DMS 273 treated with DMSO at 0.1 percent for 48 hours (cell line): ENCODE results near the gene PAX5.

Source experiments
- DNase-seq: peaks from one replicate; lab custom pipeline; 2025; lab: John Stamatoyannopoulos, UW

PAX5 gene

DNA sequence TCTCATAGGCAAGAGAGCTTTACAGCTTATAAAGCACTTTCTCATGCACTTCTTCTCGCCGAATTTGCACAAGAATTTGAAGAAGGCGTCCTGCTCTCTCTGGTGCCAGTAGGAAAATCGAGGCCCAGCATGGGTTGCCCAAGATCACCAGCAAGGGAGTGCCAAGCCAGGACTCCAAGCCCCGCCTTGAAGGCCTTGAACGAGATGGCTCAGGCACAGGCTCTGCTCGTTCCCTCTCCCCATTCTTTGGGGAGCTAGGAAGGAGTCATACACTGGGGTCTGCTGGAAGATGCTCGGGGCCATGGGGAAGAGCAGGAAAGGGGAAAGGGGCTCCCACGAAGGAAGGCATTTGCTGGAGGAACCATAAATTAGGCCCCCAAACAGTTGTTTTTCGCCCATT is 46.7 kb downstream of the PAX5 start:
- DNase-seq = no peak

- no peak for DNase-seq
Measured at GRCh38 chr9:36986468-36987408, 47.3 kb downstream of the PAX5 start.

DNA sequence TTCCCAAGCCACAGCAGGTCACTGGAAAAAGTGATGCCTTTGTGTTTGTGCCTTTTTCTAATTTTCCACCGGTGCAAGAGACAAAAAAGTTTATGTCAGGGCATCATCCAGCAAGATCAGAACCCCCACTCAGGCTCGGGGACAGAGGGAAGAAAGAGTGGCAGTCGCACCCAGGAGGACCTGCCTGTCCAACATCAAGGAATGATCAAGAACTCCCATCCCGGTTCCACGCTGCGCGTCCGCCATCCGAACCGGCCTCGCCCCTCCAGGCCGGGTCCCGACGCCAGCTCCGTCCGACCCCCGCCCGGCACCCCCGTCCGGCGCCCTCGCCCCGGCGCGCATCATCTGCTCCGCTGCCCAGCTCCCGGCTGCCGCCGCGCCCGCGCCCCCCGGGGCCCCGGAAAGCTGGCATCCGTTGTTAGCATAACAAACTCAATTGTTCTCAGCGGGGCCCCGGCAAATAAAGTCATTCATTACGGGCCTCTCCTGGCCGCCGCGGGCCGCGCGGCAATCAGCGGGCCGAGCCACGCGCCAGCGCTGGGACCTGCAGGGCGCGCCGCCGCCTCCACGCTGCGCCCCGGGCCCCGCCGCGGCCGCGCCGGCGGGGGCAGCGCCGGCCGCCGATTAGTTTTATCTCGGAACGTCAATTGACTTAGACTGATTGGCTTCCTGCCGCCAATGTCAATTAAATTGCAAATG is 48.1 kb downstream of the PAX5 start:
- no peak for DNase-seq

DNA sequence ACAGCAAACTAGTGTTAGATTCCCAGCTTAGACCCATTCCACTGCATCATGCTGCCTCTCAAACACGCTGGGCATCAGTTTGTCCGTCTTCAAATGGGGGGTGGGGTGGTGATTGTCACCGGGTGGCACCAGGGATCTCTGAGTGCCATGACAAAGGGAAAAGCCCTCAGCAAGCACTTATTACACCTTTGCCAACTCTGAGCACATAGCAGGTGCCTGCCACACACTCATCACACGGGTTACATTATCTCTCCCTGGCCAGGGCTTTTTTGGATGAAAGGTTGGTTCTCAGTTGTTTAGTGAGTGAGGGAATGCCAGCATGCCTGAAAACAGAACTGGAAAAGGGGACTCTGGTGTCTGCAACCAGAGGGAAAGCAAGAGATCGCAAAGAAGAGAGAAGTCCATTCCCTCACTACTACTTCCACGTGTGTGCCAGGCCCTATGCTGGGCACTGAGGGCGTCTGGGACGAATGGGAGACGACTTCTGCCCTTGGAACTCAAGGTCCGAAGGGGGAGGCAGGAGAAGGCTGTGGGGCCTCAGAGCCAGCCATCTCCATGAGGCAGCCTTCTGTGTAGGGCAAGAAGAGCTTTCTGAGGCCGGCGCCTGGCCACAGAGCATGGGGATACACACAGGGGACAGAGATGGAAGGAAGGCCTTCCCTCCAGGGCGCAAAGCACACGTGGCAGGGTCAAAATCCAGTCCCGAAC is 48.9 kb downstream of the PAX5 start:
- no peak for DNase-seq

DNA sequence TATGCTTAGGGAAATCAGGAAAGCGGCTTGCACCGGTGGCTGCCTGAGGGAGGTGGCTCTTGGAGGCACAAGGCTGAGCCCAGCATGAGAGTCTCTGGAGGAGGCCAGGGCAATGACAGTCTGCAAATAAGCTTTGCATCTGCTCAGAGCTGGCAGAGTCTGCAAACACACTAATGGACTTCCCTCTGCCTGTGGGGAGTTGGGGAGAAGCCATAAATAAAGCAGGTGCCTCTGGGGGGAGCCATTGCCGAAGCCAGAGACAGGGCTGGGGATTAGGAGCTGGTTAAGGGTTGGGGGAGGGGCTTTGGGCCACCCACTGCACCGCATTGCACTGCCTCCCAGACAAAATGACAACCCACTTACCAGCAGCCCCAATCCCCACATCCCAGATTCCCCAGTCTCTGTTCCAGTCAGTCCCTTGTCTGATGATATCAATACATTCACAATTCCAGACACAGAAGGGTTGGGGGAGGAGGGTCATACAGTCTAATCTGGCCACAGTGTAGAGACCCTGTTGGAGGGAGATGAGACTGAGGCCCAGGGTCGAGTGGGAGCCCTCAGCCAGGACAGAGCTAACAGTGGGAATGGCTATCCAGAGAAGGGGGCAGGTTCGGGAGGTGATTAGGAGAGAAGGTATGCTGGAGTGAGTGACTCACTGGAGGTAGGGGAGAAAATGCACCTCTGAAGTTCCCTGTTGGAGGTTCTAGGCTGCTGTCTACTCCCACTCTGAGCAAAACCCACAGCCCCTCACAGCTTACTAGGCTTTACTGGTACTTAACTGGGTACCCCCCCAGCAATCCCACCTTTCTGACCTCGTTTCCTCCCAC is 53.7 kb downstream of the PAX5 start:
- no peak for DNase-seq

- DNase-seq = no peak
Measured at GRCh38 chr9:36976371-36977030, 57.6 kb downstream of the PAX5 start.

GRCh38 chr9:36974731-36975130 is 59.3 kb downstream of the PAX5 start:
- no peak for DNase-seq

DNA sequence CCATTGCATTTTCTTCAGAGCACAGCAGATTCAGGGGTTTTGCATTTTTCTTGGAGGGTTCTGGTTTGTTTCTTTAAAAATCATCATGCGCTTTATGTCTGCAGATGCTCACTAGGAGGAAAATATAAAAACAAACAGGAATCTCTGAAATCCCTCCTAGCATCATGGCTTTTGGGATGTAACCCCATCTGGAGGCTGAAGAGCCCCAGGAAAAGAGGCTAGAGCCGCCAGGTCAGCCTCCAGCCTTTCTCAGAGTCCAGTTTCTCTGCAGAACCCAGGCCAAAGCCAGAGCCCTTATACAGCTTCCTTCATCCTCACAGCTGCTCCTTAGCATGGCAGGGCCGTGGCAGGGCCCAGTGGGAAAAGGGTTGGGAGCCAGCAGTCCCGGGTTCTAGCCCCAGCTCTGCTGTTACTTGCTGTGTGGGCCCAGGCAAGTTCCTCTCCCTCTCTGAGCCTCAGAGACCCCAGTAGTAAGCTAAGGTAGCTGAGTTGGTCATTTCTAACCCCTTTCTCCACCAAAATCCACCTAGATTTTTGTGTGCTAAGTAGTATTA is 62.1 kb downstream of the PAX5 start:
- no peak for DNase-seq

GRCh38 chr9:36970007-36970888 is 63.8 kb downstream of the PAX5 start:
- DNase-seq = no peak

- DNase-seq = no peak
Measured at GRCh38 chr9:36969216-36969771, 64.8 kb downstream of the PAX5 start.

GRCh38 chr9:36968574-36969215 is 65.4 kb downstream of the PAX5 start:
- DNase-seq = no peak

- DNase-seq = no peak
Measured at GRCh38 chr9:36967997-36968396, 66.1 kb downstream of the PAX5 start.

DNA sequence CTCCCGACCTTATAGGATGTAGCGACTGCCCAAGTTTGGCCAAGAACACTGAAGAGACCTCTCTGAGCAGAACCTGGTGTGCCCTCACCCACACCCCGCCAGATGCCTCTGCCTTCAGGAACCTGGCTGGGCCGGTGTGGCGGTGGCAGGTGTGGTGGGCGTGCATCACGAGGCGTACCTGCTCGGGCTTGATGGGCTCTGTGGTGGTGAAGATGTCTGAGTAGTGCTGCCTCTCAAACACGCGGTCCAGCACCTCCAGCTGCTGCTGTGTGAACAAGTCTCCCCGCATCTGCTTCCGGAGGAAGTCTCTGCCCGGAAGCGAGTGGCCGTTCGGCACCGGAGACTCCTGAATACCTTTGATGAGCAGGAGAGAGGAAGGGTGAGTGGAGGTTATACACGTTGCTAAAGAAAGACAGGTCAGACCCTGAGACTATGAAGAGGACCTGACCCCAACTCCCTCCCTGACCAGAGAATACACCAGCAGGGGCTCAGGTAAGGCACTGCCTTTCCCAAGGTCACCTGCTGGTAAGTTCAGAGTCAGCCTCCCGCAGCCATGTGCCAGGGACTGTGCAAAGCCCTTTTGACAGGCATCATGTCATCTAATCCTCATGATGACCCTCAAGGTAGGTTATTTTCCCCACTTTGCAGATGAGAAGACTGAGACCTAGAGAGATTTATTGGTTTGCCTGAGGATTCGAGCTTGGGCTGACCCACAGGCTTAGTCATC is 67.5 kb downstream of the PAX5 start:
- DNase-seq = no peak

DNA sequence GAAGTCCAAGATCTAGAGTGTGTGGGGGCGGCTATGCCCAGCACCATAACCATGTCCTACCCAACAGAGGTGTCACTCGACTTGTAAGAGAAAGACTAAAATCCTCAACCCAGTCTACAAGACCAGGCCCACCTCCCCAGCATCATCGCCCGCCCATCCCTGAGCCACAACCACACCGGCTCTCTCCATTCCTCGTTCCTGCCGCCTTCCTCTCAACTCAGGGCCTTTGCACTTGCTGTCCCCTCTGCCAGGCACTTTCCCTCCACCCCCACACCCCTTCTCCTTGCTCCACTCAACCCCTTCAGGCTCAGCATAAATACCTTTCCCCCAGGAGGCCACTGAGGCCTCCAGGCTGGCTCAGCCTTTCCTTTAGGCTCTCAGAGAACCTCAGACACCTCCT is 69.3 kb downstream of the PAX5 start:
- no peak for DNase-seq

GRCh38 chr9:36963346-36963745 is 70.7 kb downstream of the PAX5 start:
- DNase-seq = no peak

- DNase-seq = no peak
Measured at GRCh38 chr9:36962691-36963090, 71.4 kb downstream of the PAX5 start.

- no peak for DNase-seq
Measured at GRCh38 chr9:36961561-36962325, 72.3 kb downstream of the PAX5 start.

GRCh38 chr9:36961051-36961450 is 73.0 kb downstream of the PAX5 start:
- DNase-seq = no peak
